Mesothelial cell of epicardium (in vitro differentiated cells): ENCODE measurements around the gene ENOSF1. TPM values are rescaled to one million over a fixed set of nuclear protein-coding genes. Genes with fewer than 3 reads are reported as not detected.
A peak's percentile ranks its signal among the peaks of the same experiment; 100 is the strongest.

Experiments
- DNase-seq, 2 experiments: peaks; one replicate each; pipeline ENCODE4 v3.0.0; 2021; ENCODE audit warnings: low spot score in 2 of 2; ENCODE audit not compliant: unreplicated experiment in 2 of 2
- H3K27ac Mint-ChIP-seq: 2 replicates; pipeline ENCODE4 v1.8.0; 2021; ENCODE audit warnings: mixed read lengths
- H3K27me3 Mint-ChIP-seq: 2 replicates; pipeline ENCODE4 v1.8.0; 2021; ENCODE audit warnings: low read depth, mixed read lengths
- H3K36me3 Mint-ChIP-seq: 2 replicates; pipeline ENCODE4 v1.8.0; 2021; ENCODE audit warnings: mixed read lengths
- H3K4me1 Mint-ChIP-seq: 2 replicates; pipeline ENCODE4 v1.8.0; 2021; ENCODE audit warnings: mixed read lengths
- H3K4me3 Mint-ChIP-seq: 2 replicates; pipeline ENCODE4 v1.8.0; 2021; ENCODE audit warnings: mild to moderate bottlenecking, moderate library complexity, mixed read lengths
- H3K9me3 Mint-ChIP-seq: 2 replicates; pipeline ENCODE4 v1.8.0; 2021; ENCODE audit warnings: mixed read lengths
- CTCF ChIP-seq: fragments of 200-600 bp; sonication (generic); IDR thresholded peaks from one replicate; pipeline ENCODE4 v1.5.0; 2021; ENCODE audit warnings: antibody characterized with exemption; ENCODE audit not compliant: unreplicated experiment
- total RNA-seq: library from RNA; stranded (reverse); gene quantifications from 3 replicates; pipeline ENCODE4 v1.2.1, GENCODE V29; 2021

ENOSF1 gene
- total RNA-seq, 1 donor from 2014 or later: 77.1 TPM

- DNase-seq: no peak
- Mint-ChIP-seq H3K36me3 (peaks cover 24% of the 10 kb centered on the region), H3K27ac (no peak overlapping the region), H3K9me3 (no peaks in the 10 kb centered on the region), H3K4me3 (no peak overlapping the region), H3K27me3 (no peaks in the 10 kb centered on the region), H3K4me1 (no peaks in the 10 kb centered on the region)
- no peak for TF ChIP-seq CTCF
These were observed 65.1 kb downstream of the ENOSF1 start for GRCh38 chr18:647304-647703.

GRCh38 chr18:644395-645004 is 67.9 kb downstream of the ENOSF1 start:
- Mint-ChIP-seq H3K27ac (no peak overlapping the region), H3K9me3 (no peaks in the 10 kb centered on the region), H3K36me3 (peaks cover 25% of the 10 kb centered on the region), H3K4me1 (no peaks in the 10 kb centered on the region), H3K27me3 (no peaks in the 10 kb centered on the region), H3K4me3 (no peak overlapping the region)
- no peak for TF ChIP-seq CTCF
- DNase-seq: no peak

- Mint-ChIP-seq H3K27me3 (no peaks in the 10 kb centered on the region), H3K4me1 (no peaks in the 10 kb centered on the region), H3K9me3 (no peaks in the 10 kb centered on the region), H3K4me3 (no peak overlapping the region), H3K36me3 (peaks cover 24% of the 10 kb centered on the region), H3K27ac (no peak overlapping the region)
- no peak for TF ChIP-seq CTCF
- no peak for DNase-seq
These were observed 71.2 kb downstream of the ENOSF1 start for GRCh38 chr18:641224-641623.

GRCh38 chr18:635171-635570 is 77.3 kb downstream of the ENOSF1 start:
- Mint-ChIP-seq H3K36me3 (peaks cover 31% of the 10 kb centered on the region), H3K27me3 (no peaks in the 10 kb centered on the region), H3K27ac (peak overlapping the region; percentile 47), H3K4me3 (no peak overlapping the region), H3K4me1 (peaks cover 9% of the 10 kb centered on the region), H3K9me3 (peaks cover 5% of the 10 kb centered on the region)
- no peak for TF ChIP-seq CTCF
- DNase-seq: no peak

GRCh38 chr18:634551-635045 is 77.8 kb downstream of the ENOSF1 start:
- Mint-ChIP-seq H3K27me3 (no peaks in the 10 kb centered on the region), H3K27ac (peak overlapping the region; percentile 47), H3K4me3 (no peak overlapping the region), H3K36me3 (peaks cover 34% of the 10 kb centered on the region), H3K9me3 (peaks cover 5% of the 10 kb centered on the region), H3K4me1 (peaks cover 9% of the 10 kb centered on the region)
- TF ChIP-seq CTCF: no peak
- DNase-seq: no peak

- peaks cover 9% of the 10 kb centered on the region for H3K4me1 Mint-ChIP-seq
- H3K36me3 Mint-ChIP-seq: peaks cover 41% of the 10 kb centered on the region
- DNase-seq: no peak
- no peak overlapping the region for H3K27ac Mint-ChIP-seq
- no peak for TF ChIP-seq CTCF
- no peak overlapping the region for H3K4me3 Mint-ChIP-seq
- H3K9me3 Mint-ChIP-seq: peaks cover 5% of the 10 kb centered on the region
- H3K27me3 Mint-ChIP-seq: no peaks in the 10 kb centered on the region
These were observed 80.9 kb downstream of the ENOSF1 start for GRCh38 chr18:631560-631959.
